Activated CD8-positive, alpha-beta T cell treated with anti-CD3 and anti-CD28 coated beads for 36 hours (primary cell): ENCODE results near the gene LIX1. TPM values are rescaled to one million over a fixed set of nuclear protein-coding genes. Genes with fewer than 3 reads are reported as not detected.

Experiments
- ATAC-seq: fragments of 200-7000 bp; cut with Tn5 transposase; one replicate; pipeline ENCODE4 v1.10.0; 2021; ENCODE audit warnings: mild to moderate bottlenecking, moderate library complexity
- CTCF ChIA-PET: fragments of 350-600 bp; sonication (Branson Sonifier 250); formaldehyde crosslinking; loops from one replicate; lab custom pipeline; 2021; ENCODE audit warnings: antibody characterized with exemption; lab: Charles Lee
- POLR2A ChIA-PET: fragments of 350-600 bp; sonication (Branson Sonifier 250); formaldehyde crosslinking; loops from one replicate; lab custom pipeline; 2021; ENCODE audit warnings: antibody characterized with exemption; lab: Charles Lee
- DNase-seq: peaks from one replicate; pipeline ENCODE4 v3.0.0-alpha.2; 2020
- H3K27ac Mint-ChIP-seq: one replicate; pipeline ENCODE4 v1.8.0; 2021; ENCODE audit warnings: mild to moderate bottlenecking, mixed read lengths
- H3K27me3 Mint-ChIP-seq: one replicate; pipeline ENCODE4 v1.8.0; 2021; ENCODE audit warnings: mixed read lengths
- H3K36me3 Mint-ChIP-seq: one replicate; pipeline ENCODE4 v1.8.0; 2021; ENCODE audit warnings: low read depth, mixed read lengths
- H3K4me1 Mint-ChIP-seq: one replicate; pipeline ENCODE4 v1.8.0; 2021; ENCODE audit warnings: low read depth, mixed read lengths
- H3K4me3 Mint-ChIP-seq: one replicate; pipeline ENCODE4 v1.8.0; 2021; ENCODE audit warnings: mild to moderate bottlenecking, moderate library complexity, mixed read lengths
- H3K9me3 Mint-ChIP-seq: one replicate; pipeline ENCODE4 v1.8.0; 2021; ENCODE audit warnings: mixed read lengths
- CTCF ChIP-seq: fragments of 200-600 bp; IDR thresholded peaks from one replicate; pipeline ENCODE4 v1.8.0; 2022; ENCODE audit warnings: antibody characterized with exemption, mild to moderate bottlenecking
- intact Hi-C: fragments of 100-400 bp; cut with micrococcal nuclease; formaldehyde crosslinking; loops from one replicate; pipeline ENCODE4 v1.10.0; 2022
- total RNA-seq, 2 experiments: library from RNA; stranded (reverse); gene quantifications; one replicate each; pipeline ENCODE4 v1.2.3, GENCODE V29; 2021

The LIX1 gene
- total RNA-seq, 2 experiments from 2014 or later, result not detected

- DNase-seq, result no peak
- Mint-ChIP-seq H3K27me3 (peaks cover 8% of the 10 kb centered on the region), H3K36me3 (no peaks in the 10 kb centered on the region), H3K27ac (no peak overlapping the region), H3K4me3 (no peak overlapping the region), H3K9me3 (no peaks in the 10 kb centered on the region), H3K4me1 (peaks cover 4% of the 10 kb centered on the region)
- POLR2A ChIA-PET, result no interaction called here
- no peak for TF ChIP-seq CTCF
- intact Hi-C loops, result no loop called here
- CTCF ChIA-PET, result interaction anchor here (0.8 to 1.7 kb wide), 3 partner anchors 139 to 384 kb away, joined by 3 read pairs; no protein-coding TSS in a partner anchor
- ATAC-seq, result no peak
Measured at GRCh38 chr5:97136475-97136874, 5.9 kb downstream of the LIX1 start.

GRCh38 chr5:97135868-97136267 lies 6.5 kb downstream of the LIX1 start:
- CTCF ChIA-PET, result interaction anchor here (0.8 to 1.7 kb wide), 3 partner anchors 139 to 384 kb away, joined by 3 read pairs; no protein-coding TSS in a partner anchor
- peak; percentile 10 for DNase-seq

GRCh38 chr5:97134634-97135033 lies 7.8 kb downstream of the LIX1 start:
- POLR2A ChIA-PET, result no interaction called here
- Mint-ChIP-seq H3K27me3 (peaks cover 4% of the 10 kb centered on the region), H3K36me3 (no peaks in the 10 kb centered on the region), H3K4me3 (no peak overlapping the region), H3K4me1 (peaks cover 4% of the 10 kb centered on the region), H3K27ac (no peak overlapping the region), H3K9me3 (no peaks in the 10 kb centered on the region)
- TF ChIP-seq CTCF, result no peak
- no peak for DNase-seq
- intact Hi-C loops, result no loop called here
- CTCF ChIA-PET, result no interaction called here
- no peak for ATAC-seq

More at GRCh38 chr5:97135868-97136267, 6.5 kb downstream of the LIX1 start:
- no peak overlapping the region for H3K4me3 Mint-ChIP-seq
- peak; percentile 34 for ATAC-seq
- POLR2A ChIA-PET, result interaction anchor here (0.6 kb wide), 1 partner anchor 15 kb away, joined by 3 read pairs; no protein-coding TSS in a partner anchor
- no peak overlapping the region for H3K27ac Mint-ChIP-seq
- intact Hi-C loops, result no loop called here
- peaks cover 6% of the 10 kb centered on the region for H3K27me3 Mint-ChIP-seq
- peaks cover 4% of the 10 kb centered on the region for H3K4me1 Mint-ChIP-seq
- H3K9me3 Mint-ChIP-seq, result no peaks in the 10 kb centered on the region
- no peaks in the 10 kb centered on the region for H3K36me3 Mint-ChIP-seq
- TF ChIP-seq CTCF, result no peak

GRCh38 chr5:97133101-97133500 lies 9.3 kb downstream of the LIX1 start:
- no peak for TF ChIP-seq CTCF
- intact Hi-C loops, result no loop called here
- H3K4me1 Mint-ChIP-seq, result peaks cover 4% of the 10 kb centered on the region
- ATAC-seq, result no peak
- no peaks in the 10 kb centered on the region for H3K9me3 Mint-ChIP-seq
- ChIA-PET POLR2A (no interaction called here), CTCF (interaction anchor here (1.6 kb wide), 1 partner anchor 10 kb away, joined by 7 read pairs; the partner anchor contains the start of gene LIX1)
- H3K27me3 Mint-ChIP-seq, result peaks cover 4% of the 10 kb centered on the region
- H3K4me3 Mint-ChIP-seq, result no peak overlapping the region
- no peak for DNase-seq
- H3K27ac Mint-ChIP-seq, result no peak overlapping the region
- no peaks in the 10 kb centered on the region for H3K36me3 Mint-ChIP-seq

- intact Hi-C loops, result no loop called here
- DNase-seq (no peak), ATAC-seq (no peak)
- Mint-ChIP-seq H3K4me3 (no peak overlapping the region), H3K4me1 (peaks cover 4% of the 10 kb centered on the region), H3K9me3 (no peaks in the 10 kb centered on the region), H3K27me3 (peaks cover 4% of the 10 kb centered on the region), H3K36me3 (no peaks in the 10 kb centered on the region), H3K27ac (no peak overlapping the region)
- ChIA-PET CTCF (no interaction called here), POLR2A (no interaction called here)
- TF ChIP-seq CTCF, result no peak
Measured at GRCh38 chr5:97131921-97132320, 10.5 kb downstream of the LIX1 start.
